ENCODE results near the gene UNC45A. TPM values are rescaled to one million over a fixed set of nuclear protein-coding genes. Genes with fewer than 3 reads are reported as not detected.
"Not testable (repeated sequence)": the region's sequence is repeated elsewhere in the genome, so short reads cannot be mapped to it uniquely, and the experiment has no call there.

The UNC45A gene
- polyA plus RNA-seq, 1 experiment, result 63.3 TPM

- no peak overlapping the region for H3K4me3 ChIP-seq (ENCODE audit: low read depth, low read length)
- CTCF ChIA-PET, result interaction anchor here (9.3 kb wide), 1 partner anchor 25 kb away, joined by 98 read pairs; the partner anchor contains the start of genes HDDC3 and UNC45A
- no peak for TF ChIP-seq CTCF (IDR thresholded peaks at IDR 0.05; ENCODE audit: low read depth, low read length)
These were observed 27.1 kb upstream of the UNC45A start for GRCh38 chr15:90907838-90908507.

GRCh38 chr15:90909449-90909848 is 25.6 kb upstream of the UNC45A start:
- H3K9me3 ChIP-seq (ENCODE audit: control insufficient read depth, insufficient read depth, low read length); H3K27ac ChIP-seq (ENCODE audit: low read depth, low read length); H3K4me3 ChIP-seq (ENCODE audit: low read depth, low read length); H3K27me3 ChIP-seq (ENCODE audit: control insufficient read depth, insufficient read depth, low read length); POLR2A ChIA-PET; DNase-seq (ENCODE audit: low read depth, low spot score): not testable (repeated sequence)
- CTCF ChIA-PET, result interaction anchor here (0.6 kb wide), 1 partner anchor 24 kb away, joined by 5 read pairs; no protein-coding TSS in a partner anchor

More at GRCh38 chr15:90907838-90908507, 27.1 kb upstream of the UNC45A start:
- POLR2A ChIA-PET, result no interaction called here
- Histone ChIP-seq H3K9me3 (ENCODE audit: control insufficient read depth, insufficient read depth, low read length) (no peaks in the 10 kb centered on the region; the same call in 1 of the 2 replicates), H3K27ac (ENCODE audit: low read depth, low read length) (no peak overlapping the region), H3K27me3 (ENCODE audit: control insufficient read depth, insufficient read depth, low read length) (no peaks in the 10 kb centered on the region)
- DNase-seq (ENCODE audit: low read depth, low spot score), result no peak

- TF ChIP-seq CTCF (IDR thresholded peaks at IDR 0.05; ENCODE audit: low read depth, low read length), result no peak
- no peak overlapping the region for H3K27ac ChIP-seq (ENCODE audit: low read depth, low read length)
- no peak overlapping the region for H3K4me3 ChIP-seq (ENCODE audit: low read depth, low read length)
- H3K9me3 ChIP-seq (ENCODE audit: control insufficient read depth, insufficient read depth, low read length), result no peaks in the 10 kb centered on the region; the same call in 1 of the 2 replicates
- no peaks in the 10 kb centered on the region for H3K27me3 ChIP-seq (ENCODE audit: control insufficient read depth, insufficient read depth, low read length)
- ChIA-PET POLR2A (no interaction called here), CTCF (no interaction called here)
- DNase-seq (ENCODE audit: low read depth, low spot score), result no peak
These were observed 25.1 kb upstream of the UNC45A start for GRCh38 chr15:90909976-90910375.

- TF ChIP-seq CTCF (IDR thresholded peaks at IDR 0.05; ENCODE audit: low read depth, low read length), result no peak
- DNase-seq (ENCODE audit: low read depth, low spot score), result no peak
- Histone ChIP-seq H3K9me3 (ENCODE audit: control insufficient read depth, insufficient read depth, low read length) (no peaks in the 10 kb centered on the region; the same call in 1 of the 2 replicates), H3K4me3 (ENCODE audit: low read depth, low read length) (no peak overlapping the region), H3K27me3 (ENCODE audit: control insufficient read depth, insufficient read depth, low read length) (no peaks in the 10 kb centered on the region), H3K27ac (ENCODE audit: low read depth, low read length) (no peak overlapping the region)
- ChIA-PET POLR2A (no interaction called here), CTCF (no interaction called here)
These were observed 24.4 kb upstream of the UNC45A start for GRCh38 chr15:90910441-90911301.

- Histone ChIP-seq H3K27ac (ENCODE audit: low read depth, low read length) (no peak overlapping the region), H3K27me3 (ENCODE audit: control insufficient read depth, insufficient read depth, low read length) (no peaks in the 10 kb centered on the region), H3K4me3 (ENCODE audit: low read depth, low read length) (no peak overlapping the region), H3K9me3 (ENCODE audit: control insufficient read depth, insufficient read depth, low read length) (no peaks in the 10 kb centered on the region; the same call in 1 of the 2 replicates)
- ChIA-PET POLR2A (no interaction called here), CTCF (interaction anchor here (0.7 kb wide), 1 partner anchor 618 kb away, joined by 4 read pairs; no protein-coding TSS in a partner anchor)
- TF ChIP-seq CTCF (IDR thresholded peaks at IDR 0.05; ENCODE audit: low read depth, low read length), result no peak
- DNase-seq (ENCODE audit: low read depth, low spot score), result no peak
These were observed 23.8 kb upstream of the UNC45A start for GRCh38 chr15:90911302-90911623.
